ENCODE measurements around the gene SLC35F6.
"Not testable (repeated sequence)": the region's sequence is repeated elsewhere in the genome, so short reads cannot be mapped to it uniquely, and the experiment has no call there.

The SLC35F6 gene

GRCh38 chr2:26730549-26731344 is 33.3 kb upstream of the SLC35F6 start:
- DNase-seq (ENCODE audit: low read depth) = no peak

GRCh38 chr2:26731714-26732113 is 32.4 kb upstream of the SLC35F6 start:
- no peak for DNase-seq (ENCODE audit: low read depth)

GRCh38 chr2:26732446-26732845 is 31.6 kb upstream of the SLC35F6 start:
- DNase-seq (ENCODE audit: low read depth) = no peak

GRCh38 chr2:26733413-26733812 is 30.7 kb upstream of the SLC35F6 start:
- no peak for DNase-seq (ENCODE audit: low read depth)

GRCh38 chr2:26735097-26735496 is 29.0 kb upstream of the SLC35F6 start:
- DNase-seq (ENCODE audit: low read depth) = no peak

- no peak for DNase-seq (ENCODE audit: low read depth)
Measured at GRCh38 chr2:26735883-26736588, 28.0 kb upstream of the SLC35F6 start.

- DNase-seq (ENCODE audit: low read depth) = no peak
Measured at GRCh38 chr2:26737221-26737620, 26.9 kb upstream of the SLC35F6 start.

- no peak for DNase-seq (ENCODE audit: low read depth)
Measured at GRCh38 chr2:26738481-26738880, 25.6 kb upstream of the SLC35F6 start.

- no peak for DNase-seq (ENCODE audit: low read depth)
Measured at GRCh38 chr2:26739514-26739913, 24.6 kb upstream of the SLC35F6 start.

GRCh38 chr2:26740346-26740745 is 23.7 kb upstream of the SLC35F6 start:
- DNase-seq (ENCODE audit: low read depth) = no peak

GRCh38 chr2:26740890-26741302 is 23.2 kb upstream of the SLC35F6 start:
- DNase-seq (ENCODE audit: low read depth) = no peak

- no peak for DNase-seq (ENCODE audit: low read depth)
Measured at GRCh38 chr2:26742048-26742770, 21.9 kb upstream of the SLC35F6 start.

- no peak for DNase-seq (ENCODE audit: low read depth)
Measured at GRCh38 chr2:26743852-26744251, 20.2 kb upstream of the SLC35F6 start.

GRCh38 chr2:26744953-26745352 is 19.1 kb upstream of the SLC35F6 start:
- DNase-seq (ENCODE audit: low read depth) = no peak

- peak; percentile 57 for DNase-seq (ENCODE audit: low read depth)
Measured at GRCh38 chr2:26745609-26746327, 18.3 kb upstream of the SLC35F6 start.

GRCh38 chr2:26746934-26747333 is 17.1 kb upstream of the SLC35F6 start:
- no peak for DNase-seq (ENCODE audit: low read depth)

- not testable (repeated sequence) for DNase-seq (ENCODE audit: low read depth)
Measured at GRCh38 chr2:26749787-26750420, 14.2 kb upstream of the SLC35F6 start.

- DNase-seq (ENCODE audit: low read depth) = not testable (repeated sequence)
Measured at GRCh38 chr2:26750467-26750866, 13.6 kb upstream of the SLC35F6 start.

- no peak for DNase-seq (ENCODE audit: low read depth)
Measured at GRCh38 chr2:26752656-26753055, 11.4 kb upstream of the SLC35F6 start.

- DNase-seq (ENCODE audit: low read depth) = no peak
Measured at GRCh38 chr2:26754539-26754938, 9.5 kb upstream of the SLC35F6 start.

- no peak for DNase-seq (ENCODE audit: low read depth)
Measured at GRCh38 chr2:26754972-26755670, 9.0 kb upstream of the SLC35F6 start.

Data from activated T-helper 9 cell treated with anti-CD3 and anti-CD28 coated beads, Interleukin-2, amount 50 U/mL, for 16 hours (primary cell).